Bronchial epithelial cell (primary cell): ENCODE results near the gene IFI44. TPM values are rescaled to one million over a fixed set of nuclear protein-coding genes. Genes with fewer than 3 reads are reported as not detected.

ENCODE experiments used
- DNase-seq: peaks from one replicate; pipeline ENCODE4 v3.0.0-alpha.2; 2010; ENCODE audit warnings: low read depth
- FAIRE-seq: peaks from 2 replicates; lab custom pipeline; 2011; peaks lifted over from hg19 to GRCh38; lab: Jason Lieb, UNC
- H3K27me3 ChIP-seq: 2 replicates; pipeline ENCODE4 v1.5.1; 2011; ENCODE audit warnings: low read length; ENCODE audit not compliant: control insufficient read depth, insufficient read depth
- H3K36me3 ChIP-seq: 2 replicates; pipeline ENCODE4 v1.5.1; 2011; ENCODE audit warnings: low read length; ENCODE audit not compliant: control insufficient read depth, insufficient read depth
- H3K4me3 ChIP-seq: 2 replicates; pipeline ENCODE4 v1.5.1; 2011; ENCODE audit warnings: mild to moderate bottlenecking, low read depth, low read length, control low read depth
- CTCF ChIP-seq: IDR thresholded peaks from 2 replicates; pipeline ENCODE4 v1.5.1; 2011; ENCODE audit warnings: mild to moderate bottlenecking, moderate library complexity, low read length, control low read depth, inconsistent platforms; ENCODE audit not compliant: insufficient read depth, severe bottlenecking
- total RNA-seq: library from RNA; depleted of rRNA; stranded (reverse); fragments of >200 nt; gene quantifications from 2 replicates; pipeline ENCODE4 v1.2.1, GENCODE V29; 2014

The IFI44 gene
- total RNA-seq, 1 donor from 2014 or later, result 0.26 TPM

- TF ChIP-seq CTCF, result no peak
- no peaks in the 10 kb centered on the region for H3K36me3 ChIP-seq
- DNase-seq (no peak), FAIRE-seq (no peak)
- H3K4me3 ChIP-seq, result no peak overlapping the region
- no peaks in the 10 kb centered on the region for H3K27me3 ChIP-seq
These were observed 556 bp downstream of the IFI44 start for GRCh38 chr1:78650114-78650660.

- DNase-seq, result no peak
- Histone ChIP-seq H3K36me3 (no peaks in the 10 kb centered on the region), H3K4me3 (no peak overlapping the region), H3K27me3 (no peaks in the 10 kb centered on the region)
- FAIRE-seq, result no peak
- TF ChIP-seq CTCF, result no peak
These were observed 1.6 kb downstream of the IFI44 start for GRCh38 chr1:78651241-78651640.

GRCh38 chr1:78652019-78652560 is 2.5 kb downstream of the IFI44 start:
- TF ChIP-seq CTCF, result no peak
- Histone ChIP-seq H3K36me3 (no peaks in the 10 kb centered on the region), H3K4me3 (no peak overlapping the region), H3K27me3 (no peaks in the 10 kb centered on the region)
- no peak for FAIRE-seq
- DNase-seq, result no peak

- Histone ChIP-seq H3K36me3 (no peaks in the 10 kb centered on the region), H3K27me3 (no peaks in the 10 kb centered on the region), H3K4me3 (no peak overlapping the region)
- DNase-seq, result no peak
- TF ChIP-seq CTCF, result no peak
- FAIRE-seq, result no peak
These were observed 9.3 kb downstream of the IFI44 start for GRCh38 chr1:78658901-78659300.

- no peak for TF ChIP-seq CTCF
- DNase-seq (no peak), FAIRE-seq (no peak)
- Histone ChIP-seq H3K36me3 (no peaks in the 10 kb centered on the region), H3K4me3 (no peak overlapping the region), H3K27me3 (no peaks in the 10 kb centered on the region)
These were observed 14.3 kb downstream of the IFI44 start for GRCh38 chr1:78663923-78664322.

- H3K4me3 ChIP-seq, result no peak overlapping the region
- no peaks in the 10 kb centered on the region for H3K36me3 ChIP-seq
- FAIRE-seq (no peak), DNase-seq (peak; percentile 38)
- H3K27me3 ChIP-seq, result no peaks in the 10 kb centered on the region
- TF ChIP-seq CTCF, result no peak
These were observed 15.1 kb downstream of the IFI44 start for GRCh38 chr1:78664763-78665162.
